Mesendoderm (in vitro differentiated cells): Measurements from ENCODE around the gene C4BPA.

Experiments
- DNase-seq: peaks from one replicate; pipeline ENCODE4 v3.0.0; 2013
- H2AK5ac ChIP-seq: 2 replicates; pipeline ENCODE4 v1.6.1; 2013; ENCODE audit warnings: low read length, inconsistent platforms
- H2BK120ac ChIP-seq: 2 replicates; pipeline ENCODE4 v1.6.1; 2013; ENCODE audit warnings: low read depth, mild to moderate bottlenecking, low read length, moderate library complexity, mixed read lengths
- H2BK15ac ChIP-seq: replicated peaks from 2 replicates; pipeline ENCODE4 v1.6.1; 2013; ENCODE audit warnings: low read depth, mild to moderate bottlenecking, moderate library complexity
- H2BK5ac ChIP-seq: 2 replicates; pipeline ENCODE4 v1.6.1; 2013; ENCODE audit warnings: low read length, inconsistent platforms
- H3K18ac ChIP-seq: 2 replicates; pipeline ENCODE4 v1.6.1; 2013; ENCODE audit warnings: mild to moderate bottlenecking, low read length, mixed read lengths
- H3K23ac ChIP-seq: one replicate; pipeline ENCODE4 v1.6.1; 2013; ENCODE audit warnings: low read length
- H3K27ac ChIP-seq: 2 replicates; pipeline ENCODE4 v1.5.1; 2013; ENCODE audit warnings: low read depth, mild to moderate bottlenecking, inconsistent platforms, low read length, moderate library complexity
- H3K27me3 ChIP-seq: 2 replicates; pipeline ENCODE4 v1.6.1; 2013; ENCODE audit warnings: low read length, control low read depth, mild to moderate bottlenecking, inconsistent platforms; ENCODE audit not compliant: insufficient read depth, poor library complexity
- H3K36me3 ChIP-seq: 2 replicates; pipeline ENCODE4 v1.6.1; 2013; ENCODE audit warnings: low read length, inconsistent platforms; ENCODE audit not compliant: control insufficient read depth, insufficient read depth
- H3K4ac ChIP-seq: one replicate; pipeline ENCODE4 v1.6.1; 2013; ENCODE audit warnings: low read depth, mild to moderate bottlenecking, low read length, moderate library complexity
- H3K4me1 ChIP-seq: 2 replicates; pipeline ENCODE4 v1.6.1; 2013; ENCODE audit warnings: low read depth, low read length, inconsistent platforms; ENCODE audit not compliant: control insufficient read depth
- H3K4me2 ChIP-seq: 2 replicates; pipeline ENCODE4 v1.6.1; 2013; ENCODE audit warnings: low read length
- H3K4me3 ChIP-seq: 2 replicates; pipeline ENCODE4 v1.5.1; 2013; ENCODE audit warnings: mild to moderate bottlenecking, low read length
- H3K56ac ChIP-seq: one replicate; pipeline ENCODE4 v1.6.1; 2013; ENCODE audit warnings: low read length
- H3K79me1 ChIP-seq: 2 replicates; pipeline ENCODE4 v1.6.1; 2013; ENCODE audit warnings: low read length, inconsistent platforms
- H3K79me2 ChIP-seq: 2 replicates; pipeline ENCODE4 v1.6.1; 2013; ENCODE audit warnings: mild to moderate bottlenecking, low read length; ENCODE audit not compliant: control insufficient read depth, insufficient read depth
- H3K9ac ChIP-seq: 2 replicates; pipeline ENCODE4 v1.6.1; 2013; ENCODE audit warnings: low read length, inconsistent platforms
- H4K5ac ChIP-seq: one replicate; pipeline ENCODE4 v1.6.1; 2013; ENCODE audit warnings: low read length
- H4K8ac ChIP-seq: one replicate; pipeline ENCODE4 v1.6.1; 2013; ENCODE audit warnings: low read depth, mild to moderate bottlenecking, control low read depth, low read length, moderate library complexity
- WGBS: extraction: QIAGEN DNeasy Blood & Tissue Kit; methylation state at CpG from one replicate; pipeline ENCODE4 v1.1.7; 2013; ENCODE audit warnings: low lambda C conversion rate, missing lambda C conversion rate; ENCODE audit not compliant: insufficient coverage; ENCODE audit errors: extremely low coverage; 5-methylcytosine and 5-hydroxymethylcytosine counted together

C4BPA gene

DNA sequence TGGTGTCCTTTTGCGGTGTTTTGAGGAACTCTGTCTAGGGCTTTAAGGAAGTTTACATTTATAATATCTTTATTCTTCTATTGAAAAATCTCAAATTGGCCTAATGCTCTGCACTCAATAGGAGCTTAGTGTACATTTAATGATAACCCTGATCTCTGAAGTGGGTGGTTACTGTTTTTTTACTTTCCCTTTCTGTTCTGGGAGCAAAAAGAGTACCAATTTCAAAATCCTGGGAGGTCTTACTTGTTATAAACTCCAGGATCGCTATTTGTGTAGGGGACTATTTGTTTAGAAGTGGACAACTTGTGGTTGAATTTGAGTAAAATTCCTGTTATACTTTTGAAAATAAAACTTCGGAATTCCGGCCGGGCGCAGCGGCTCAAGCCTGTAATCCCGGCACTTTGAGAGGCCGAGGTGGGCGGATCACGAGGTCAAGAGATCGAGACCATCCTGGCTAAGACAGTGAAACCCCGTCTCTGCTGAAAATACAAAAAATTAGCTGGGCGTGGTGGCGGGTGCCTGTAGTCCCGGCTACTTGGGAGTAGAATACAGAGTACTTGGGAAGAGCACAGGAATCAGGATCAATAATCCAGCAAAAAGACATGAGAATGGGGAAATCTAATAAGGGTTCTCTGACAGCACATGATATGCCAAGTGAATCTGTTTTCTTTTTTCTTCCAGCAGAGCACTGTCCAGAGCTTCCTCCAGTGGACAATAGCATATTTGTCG, 14.2 kb upstream of the C4BPA start:
- Histone ChIP-seq H3K9ac (no peak overlapping the region), H2BK15ac (no peak overlapping the region), H3K23ac (no peak overlapping the region), H3K27me3 (no peaks in the 10 kb centered on the region), H3K56ac (no peak overlapping the region), H4K8ac (no peak overlapping the region), H3K27ac (no peak overlapping the region), H3K79me1 (no peaks in the 10 kb centered on the region), H2BK5ac (no peak overlapping the region), H3K79me2 (no peaks in the 10 kb centered on the region), H3K4me1 (peaks cover 2% of the 10 kb centered on the region), H3K4me3 (no peak overlapping the region), H2BK120ac (no peak overlapping the region), H3K18ac (no peak overlapping the region), H4K5ac (no peak overlapping the region), H3K4me2 (no peak overlapping the region), H3K4ac (no peak overlapping the region), H2AK5ac (no peak overlapping the region), H3K36me3 (no peaks in the 10 kb centered on the region)
- DNase-seq, result no peak
- no CpG with 5 or more reads among the region's 17 CpGs for WGBS

DNA sequence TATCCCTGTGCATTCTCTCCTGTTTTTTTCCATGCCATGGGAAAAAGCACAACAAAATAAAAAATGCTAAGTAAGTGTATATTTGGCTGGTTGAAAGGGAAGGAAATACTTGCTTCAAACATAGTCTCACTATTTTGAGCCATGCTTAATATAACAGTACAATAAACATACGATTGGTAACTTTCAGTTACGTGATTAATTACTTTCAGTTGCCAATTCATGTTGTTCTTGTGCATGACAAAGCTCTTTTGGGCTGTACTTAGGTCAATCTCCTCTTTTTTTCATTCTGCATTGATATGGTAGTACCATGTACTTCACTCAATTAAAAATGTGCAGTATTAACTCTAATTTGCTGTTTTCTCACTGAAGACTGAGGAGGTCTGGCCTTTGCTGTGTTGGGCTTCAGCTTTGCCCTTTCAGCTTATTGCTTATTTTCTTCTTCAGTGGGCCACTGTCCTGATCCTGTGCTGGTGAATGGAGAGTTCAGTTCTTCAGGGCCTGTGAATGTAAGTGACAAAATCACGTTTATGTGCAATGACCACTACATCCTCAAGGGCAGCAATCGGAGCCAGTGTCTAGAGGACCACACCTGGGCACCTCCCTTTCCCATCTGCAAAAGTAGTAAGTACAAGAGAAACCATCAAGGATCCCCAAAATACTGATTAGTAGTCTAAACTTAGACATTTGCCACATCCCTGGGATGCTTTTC, 12.7 kb upstream of the C4BPA start:
- Histone ChIP-seq H3K36me3 (no peaks in the 10 kb centered on the region), H2BK120ac (no peak overlapping the region), H3K18ac (no peak overlapping the region), H3K4me1 (peaks cover 2% of the 10 kb centered on the region), H3K56ac (no peak overlapping the region), H3K9ac (no peak overlapping the region), H3K79me1 (no peaks in the 10 kb centered on the region), H3K4me2 (no peak overlapping the region), H4K5ac (no peak overlapping the region), H3K4me3 (no peak overlapping the region), H3K27me3 (no peaks in the 10 kb centered on the region), H3K79me2 (no peaks in the 10 kb centered on the region), H4K8ac (no peak overlapping the region), H2AK5ac (no peak overlapping the region), H3K27ac (no peak overlapping the region), H3K23ac (no peak overlapping the region), H3K4ac (no peak overlapping the region), H2BK5ac (no peak overlapping the region), H2BK15ac (no peak overlapping the region)
- no peak for DNase-seq
- WGBS, result no CpG with 5 or more reads among the region's 4 CpGs

DNA sequence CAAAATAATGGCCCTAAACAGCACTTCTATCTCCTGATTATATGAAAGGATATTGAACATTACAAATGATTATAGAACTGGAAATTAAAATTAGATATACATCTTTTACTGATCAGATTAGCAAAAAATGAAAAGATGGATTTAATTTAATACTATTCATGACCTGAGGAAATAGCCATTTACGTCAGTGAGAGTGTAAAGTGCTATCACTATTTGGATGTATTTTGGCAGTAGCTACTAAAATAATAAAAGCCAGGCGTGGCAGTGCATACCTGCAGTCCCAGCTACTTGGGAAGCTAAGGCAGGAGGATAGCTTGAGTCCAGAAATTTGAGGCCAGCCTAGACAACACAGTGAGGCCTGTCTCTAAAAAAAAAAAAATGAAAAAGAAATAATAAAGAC, 10.1 kb upstream of the C4BPA start:
- no peak overlapping the region for H2AK5ac ChIP-seq

DNA sequence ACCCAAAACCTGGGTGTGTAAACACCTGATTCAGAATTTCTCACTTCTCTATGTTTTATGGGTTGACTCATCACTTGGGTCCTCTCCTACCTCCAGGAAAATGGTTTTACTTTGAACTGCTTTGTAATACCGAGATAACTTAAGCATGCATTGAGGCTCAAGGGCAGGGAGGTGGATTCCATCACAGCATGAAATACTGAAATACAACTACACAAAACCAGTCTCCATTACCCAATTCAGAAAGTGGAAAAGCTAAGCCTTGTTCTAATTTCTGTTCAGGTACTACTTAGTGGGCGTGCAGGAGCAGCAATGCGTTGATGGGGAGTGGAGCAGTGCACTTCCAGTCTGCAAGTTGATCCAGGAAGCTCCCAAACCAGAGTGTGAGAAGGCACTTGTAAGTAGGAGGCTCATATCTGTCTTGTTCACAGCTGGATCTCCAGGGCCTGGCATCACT, 6.1 kb upstream of the C4BPA start:
- Histone ChIP-seq H3K9ac (no peak overlapping the region), H3K27ac (no peak overlapping the region), H2BK5ac (no peak overlapping the region), H3K4me3 (no peak overlapping the region), H3K79me1 (no peaks in the 10 kb centered on the region), H2AK5ac (no peak overlapping the region), H3K4ac (no peak overlapping the region), H3K4me1 (no peaks in the 10 kb centered on the region), H2BK120ac (no peak overlapping the region), H3K4me2 (no peak overlapping the region), H3K27me3 (no peaks in the 10 kb centered on the region), H2BK15ac (no peak overlapping the region), H3K18ac (no peak overlapping the region), H4K8ac (no peak overlapping the region), H3K79me2 (no peaks in the 10 kb centered on the region), H3K56ac (no peak overlapping the region), H3K23ac (no peak overlapping the region), H3K36me3 (no peaks in the 10 kb centered on the region), H4K5ac (no peak overlapping the region)
- WGBS, result no CpG with 5 or more reads among the region's 3 CpGs
- no peak for DNase-seq

More for the DNA sequence above, 10.1 kb upstream of the C4BPA start:
- Histone ChIP-seq H3K79me2 (no peaks in the 10 kb centered on the region), H3K4me1 (no peaks in the 10 kb centered on the region), H3K27me3 (no peaks in the 10 kb centered on the region), H3K79me1 (no peaks in the 10 kb centered on the region), H3K18ac (no peak overlapping the region), H3K27ac (no peak overlapping the region), H3K4me3 (no peak overlapping the region), H3K9ac (no peak overlapping the region), H4K8ac (no peak overlapping the region), H3K56ac (no peak overlapping the region), H4K5ac (no peak overlapping the region), H3K4ac (no peak overlapping the region), H2BK120ac (no peak overlapping the region), H3K4me2 (no peak overlapping the region), H2BK15ac (no peak overlapping the region), H3K23ac (no peak overlapping the region), H3K36me3 (no peaks in the 10 kb centered on the region), H2BK5ac (no peak overlapping the region)
- WGBS, result no CpG with 5 or more reads among the region's 2 CpGs
- no peak for DNase-seq

DNA sequence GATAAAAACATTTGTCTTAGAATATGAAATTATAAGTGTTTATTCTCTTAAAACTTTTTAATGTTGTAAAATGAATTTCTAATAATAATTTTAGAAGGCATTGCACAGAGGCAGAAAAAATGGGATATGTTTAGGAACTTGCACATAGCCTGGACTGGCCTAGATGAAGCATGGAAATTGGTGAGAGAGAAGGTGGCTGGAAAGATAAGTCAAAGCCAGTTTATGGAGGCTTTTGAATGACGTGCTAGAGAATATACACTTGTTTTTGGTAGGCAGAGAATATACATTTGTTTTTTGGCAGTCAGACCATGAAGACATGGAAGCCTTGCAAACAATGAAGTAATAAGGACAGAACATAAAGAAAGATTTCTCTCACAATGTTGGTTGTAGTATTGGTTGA, 2.3 kb upstream of the C4BPA start:
- Histone ChIP-seq H3K79me2 (no peaks in the 10 kb centered on the region), H3K4ac (no peak overlapping the region), H3K4me1 (no peaks in the 10 kb centered on the region), H4K5ac (no peak overlapping the region), H4K8ac (no peak overlapping the region), H3K9ac (no peak overlapping the region), H3K4me2 (no peak overlapping the region), H3K27ac (no peak overlapping the region), H3K56ac (no peak overlapping the region), H3K27me3 (no peaks in the 10 kb centered on the region), H2BK15ac (no peak overlapping the region), H3K79me1 (no peaks in the 10 kb centered on the region), H2AK5ac (no peak overlapping the region), H3K18ac (no peak overlapping the region), H2BK5ac (no peak overlapping the region), H2BK120ac (no peak overlapping the region), H3K36me3 (no peaks in the 10 kb centered on the region), H3K23ac (no peak overlapping the region), H3K4me3 (no peak overlapping the region)
- no CpG with 5 or more reads among the region's 1 CpG for WGBS
- no peak for DNase-seq
